ENCODE results near the gene CLEC18A.
"Not testable (repeated sequence)": the region's sequence is repeated elsewhere in the genome, so short reads cannot be mapped to it uniquely, and the experiment has no call there.

Gene CLEC18A

DNA sequence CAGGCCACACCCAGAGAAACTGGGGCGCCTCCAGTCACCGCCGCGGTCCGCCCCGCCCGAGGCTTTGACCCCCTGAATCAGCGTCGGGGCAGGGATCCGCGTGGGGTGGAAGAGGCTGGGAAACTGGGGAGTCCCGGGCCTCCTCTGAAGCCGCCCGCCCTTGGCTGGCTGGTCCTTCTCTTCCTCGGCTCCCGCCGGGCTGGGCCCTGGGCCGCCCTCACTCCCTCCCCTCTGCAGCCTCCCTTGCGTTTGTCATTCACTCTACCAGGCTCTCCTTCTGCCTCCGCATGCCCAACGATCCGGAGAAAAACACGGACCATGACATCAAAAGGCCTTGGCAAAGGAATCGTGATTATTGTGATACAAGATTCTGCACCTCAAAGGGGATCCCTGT, 14.5 kb downstream of the CLEC18A start:
- not testable (repeated sequence) for H3K27me3 Mint-ChIP-seq, H3K4me1 Mint-ChIP-seq, H3K9me3 Mint-ChIP-seq, H3K4me3 Mint-ChIP-seq, H3K36me3 Mint-ChIP-seq, H3K27ac Mint-ChIP-seq

DNA sequence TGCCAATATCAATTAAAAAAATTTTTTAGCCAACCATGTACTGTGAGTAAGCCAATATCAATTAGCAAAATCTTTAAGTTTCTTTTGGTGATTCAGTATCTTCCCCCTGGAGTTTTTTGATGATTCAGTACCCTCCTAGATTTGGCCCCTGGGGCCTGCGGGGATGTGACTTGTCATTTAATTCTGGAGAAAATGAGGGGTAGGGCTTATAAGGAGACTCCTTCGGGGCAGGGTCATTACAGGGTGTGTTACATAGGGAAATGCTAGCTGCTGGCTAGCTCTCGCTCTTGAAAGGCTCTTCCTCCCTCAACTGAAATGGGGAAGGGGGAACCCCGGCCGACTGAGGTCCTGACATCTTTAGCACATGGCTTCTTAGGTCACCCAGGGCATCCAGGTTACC, 16.6 kb downstream of the CLEC18A start:
- not testable (repeated sequence) for H3K27ac Mint-ChIP-seq, H3K27me3 Mint-ChIP-seq, H3K9me3 Mint-ChIP-seq, H3K4me3 Mint-ChIP-seq, H3K4me1 Mint-ChIP-seq, H3K36me3 Mint-ChIP-seq

DNA sequence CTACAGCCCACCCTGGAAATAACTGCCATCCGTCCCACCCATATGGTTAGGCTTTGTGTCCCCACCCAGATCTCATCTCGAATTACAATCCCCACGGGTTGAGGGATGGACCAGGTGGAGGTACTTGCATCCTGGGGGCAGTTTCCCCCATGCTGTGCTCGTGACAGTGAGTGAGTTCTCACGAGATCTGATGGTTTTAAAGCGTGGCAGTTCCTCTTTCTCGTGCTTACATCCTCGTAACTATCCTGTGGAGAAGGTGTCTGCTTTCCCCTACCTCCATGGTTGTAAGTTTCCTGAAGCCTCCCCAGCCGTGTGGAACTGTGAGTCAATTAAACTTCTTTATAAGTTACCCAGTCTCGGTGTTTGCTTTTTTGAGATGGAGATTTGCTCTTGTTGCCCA, 17.0 kb downstream of the CLEC18A start:
- not testable (repeated sequence) for H3K36me3 Mint-ChIP-seq, H3K9me3 Mint-ChIP-seq, H3K27ac Mint-ChIP-seq, H3K27me3 Mint-ChIP-seq, H3K4me1 Mint-ChIP-seq, H3K4me3 Mint-ChIP-seq

DNA sequence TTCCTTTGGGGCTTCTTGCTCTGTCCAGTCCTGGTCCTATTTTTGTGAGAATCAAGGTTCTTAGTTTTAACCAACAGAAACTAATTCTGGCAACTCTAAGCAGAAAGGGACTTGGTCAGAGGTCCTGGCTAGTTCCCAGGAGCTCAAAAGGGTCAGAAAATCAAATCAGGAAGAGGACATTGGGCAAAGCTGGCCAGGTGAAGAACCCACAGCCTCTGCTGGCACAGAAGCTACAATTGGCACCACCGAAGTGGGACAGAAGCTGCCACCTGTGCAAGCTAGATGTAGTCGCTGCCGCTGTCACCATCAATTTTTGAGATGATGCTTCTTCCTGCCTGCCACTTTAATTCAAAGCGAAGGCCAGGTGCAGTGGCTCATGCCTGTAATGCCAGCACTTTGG, 18.5 kb downstream of the CLEC18A start:
- H3K9me3 Mint-ChIP-seq, H3K4me3 Mint-ChIP-seq, H3K4me1 Mint-ChIP-seq, H3K27ac Mint-ChIP-seq, H3K27me3 Mint-ChIP-seq, H3K36me3 Mint-ChIP-seq: not testable (repeated sequence)

DNA sequence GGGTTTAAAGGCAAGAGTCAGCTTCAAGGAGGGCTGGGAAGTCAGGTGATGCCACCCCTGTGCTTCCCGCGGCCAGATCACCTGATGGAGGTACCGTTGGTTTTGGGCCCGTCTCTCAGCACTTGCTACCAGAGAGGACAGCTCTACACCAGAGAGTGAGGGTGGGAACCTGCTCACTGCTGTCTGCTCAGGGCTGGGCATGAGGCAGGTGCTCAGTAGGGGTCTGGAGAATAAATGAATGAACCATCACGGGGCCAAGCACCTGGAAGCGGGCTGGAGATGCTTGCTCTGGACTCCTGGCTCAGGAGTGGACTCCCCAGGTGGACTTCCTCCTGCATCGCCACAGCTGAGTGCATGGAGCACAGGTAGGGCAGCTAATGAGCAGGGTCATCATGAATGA, 21.0 kb downstream of the CLEC18A start:
- not testable (repeated sequence) for H3K36me3 Mint-ChIP-seq, H3K27ac Mint-ChIP-seq, H3K27me3 Mint-ChIP-seq

DNA sequence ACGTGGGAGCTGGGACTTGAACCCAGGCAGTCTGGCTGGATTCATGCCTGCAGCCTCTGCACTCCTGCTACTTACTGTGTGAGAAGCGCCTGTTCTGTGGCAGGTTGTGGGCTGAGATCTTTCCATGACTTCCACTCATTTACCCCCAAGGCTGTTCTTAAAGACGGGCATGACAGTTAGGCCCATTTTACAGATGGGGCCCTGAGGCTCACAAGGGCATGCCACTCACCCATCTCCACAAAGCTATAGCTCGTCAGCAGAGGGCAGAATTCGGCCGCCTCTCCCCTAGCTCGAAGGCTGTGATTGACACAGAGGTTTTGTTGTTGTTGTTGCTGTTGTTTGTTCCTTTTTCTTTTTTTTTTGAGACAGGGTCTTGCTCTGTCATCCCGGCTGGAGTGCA, 21.8 kb downstream of the CLEC18A start:
- H3K36me3 Mint-ChIP-seq, H3K27ac Mint-ChIP-seq, H3K4me1 Mint-ChIP-seq, H3K27me3 Mint-ChIP-seq, H3K4me3 Mint-ChIP-seq, H3K9me3 Mint-ChIP-seq: not testable (repeated sequence)

More for the DNA sequence above, 21.0 kb downstream of the CLEC18A start:
- H3K4me1 Mint-ChIP-seq, H3K9me3 Mint-ChIP-seq, H3K4me3 Mint-ChIP-seq: not testable (repeated sequence)

DNA sequence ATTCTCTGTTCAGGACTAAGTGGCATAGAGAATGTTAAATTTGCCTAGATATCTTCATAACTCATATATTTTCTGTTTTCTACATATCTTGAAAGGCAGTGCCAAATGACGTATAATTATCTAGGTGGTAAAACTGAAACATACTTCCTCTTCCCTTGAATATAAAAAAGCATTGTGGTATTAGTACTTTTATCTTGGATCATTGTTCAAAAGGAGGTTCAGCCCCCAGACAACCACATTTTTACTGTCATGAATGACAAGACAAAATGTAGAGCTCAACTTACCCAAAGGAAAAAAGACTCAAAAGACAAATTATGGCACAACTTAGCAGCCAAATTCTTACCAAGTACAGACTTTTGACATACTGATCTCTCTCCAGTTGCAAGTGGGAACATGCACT, 34.1 kb downstream of the CLEC18A start:
- H3K9me3 Mint-ChIP-seq, H3K27me3 Mint-ChIP-seq, H3K27ac Mint-ChIP-seq, H3K36me3 Mint-ChIP-seq, H3K4me1 Mint-ChIP-seq, H3K4me3 Mint-ChIP-seq: not testable (repeated sequence)

DNA sequence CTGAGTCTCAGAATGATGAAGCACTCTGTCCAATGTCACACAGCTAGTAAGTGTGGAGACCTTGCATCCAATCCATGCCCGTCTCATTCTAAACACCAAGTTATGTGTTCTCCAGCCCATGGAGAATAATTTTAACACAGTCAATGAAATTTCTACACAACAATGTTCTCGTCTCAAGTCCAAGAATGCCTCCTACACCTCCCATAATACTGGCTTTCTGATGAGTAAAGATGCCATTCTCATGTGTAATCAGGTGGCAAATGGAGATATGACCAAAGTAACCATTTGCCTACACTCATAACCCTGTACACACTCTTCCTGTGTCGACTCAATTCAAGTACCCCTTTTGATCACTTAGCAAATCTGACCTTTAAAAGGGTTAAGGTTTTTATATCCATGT, 46.8 kb downstream of the CLEC18A start:
- H3K36me3 Mint-ChIP-seq, H3K9me3 Mint-ChIP-seq, H3K4me3 Mint-ChIP-seq, H3K27me3 Mint-ChIP-seq, H3K4me1 Mint-ChIP-seq, H3K27ac Mint-ChIP-seq: not testable (repeated sequence)

DNA sequence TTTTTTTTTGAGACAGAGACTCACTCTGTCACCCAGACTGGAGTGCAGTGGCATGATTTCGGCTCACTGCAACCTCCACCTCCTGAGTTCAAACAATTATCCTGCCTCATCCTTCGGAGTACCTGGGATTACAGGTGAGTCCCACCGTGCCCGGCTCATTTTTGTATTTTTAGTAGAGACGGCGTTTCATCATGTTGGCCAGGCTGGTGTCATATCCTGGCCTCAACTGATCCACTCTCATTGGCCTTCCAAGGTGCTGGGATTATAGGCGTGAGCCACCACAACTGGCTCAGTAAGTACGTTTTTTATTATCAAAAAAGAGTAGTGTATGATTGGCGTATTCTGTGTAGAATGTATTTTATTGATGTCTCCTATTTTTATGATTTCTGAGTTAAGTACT, 48.7 kb downstream of the CLEC18A start:
- not testable (repeated sequence) for H3K36me3 Mint-ChIP-seq, H3K4me3 Mint-ChIP-seq, H3K27me3 Mint-ChIP-seq, H3K27ac Mint-ChIP-seq, H3K9me3 Mint-ChIP-seq, H3K4me1 Mint-ChIP-seq

DNA sequence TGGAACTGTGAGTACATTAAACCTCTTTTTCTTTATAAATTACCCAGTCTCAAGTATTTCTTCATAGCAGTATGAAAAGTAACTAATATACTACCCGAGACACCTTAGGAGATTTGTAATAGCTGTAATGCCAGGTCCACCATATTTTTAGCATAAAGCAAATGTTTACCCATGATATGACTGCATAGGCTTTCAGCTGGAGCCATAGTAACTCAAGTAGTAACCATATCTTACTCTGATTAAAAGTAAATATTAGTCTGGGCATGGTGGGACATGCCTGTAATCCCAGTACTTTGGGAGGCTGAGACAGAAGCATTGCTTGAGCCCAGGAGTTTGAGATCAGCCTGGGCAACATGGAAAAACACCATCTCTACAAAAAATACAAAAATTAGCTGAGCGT, 52.4 kb downstream of the CLEC18A start:
- not testable (repeated sequence) for H3K4me3 Mint-ChIP-seq, H3K27me3 Mint-ChIP-seq, H3K4me1 Mint-ChIP-seq, H3K27ac Mint-ChIP-seq, H3K36me3 Mint-ChIP-seq, H3K9me3 Mint-ChIP-seq

DNA sequence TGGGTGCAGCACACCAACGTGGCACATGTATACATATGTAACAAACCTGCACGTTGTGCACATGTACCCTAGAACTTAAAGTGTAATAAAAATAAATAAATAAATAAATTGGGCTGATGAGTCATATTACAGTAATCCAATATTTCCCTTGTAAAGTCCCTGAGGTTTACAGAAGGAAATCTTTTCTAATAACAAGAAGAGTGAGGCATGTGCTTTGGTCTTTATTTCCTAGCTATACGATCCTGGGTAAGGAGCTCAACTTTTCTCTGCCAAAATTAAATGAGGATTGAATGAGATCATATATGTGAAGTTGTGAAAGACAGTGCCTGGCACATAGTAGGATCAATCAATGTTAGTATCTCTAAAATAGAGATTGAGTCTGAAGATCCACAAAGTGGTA, 57.5 kb downstream of the CLEC18A start:
- H3K4me1 Mint-ChIP-seq, H3K9me3 Mint-ChIP-seq, H3K4me3 Mint-ChIP-seq, H3K36me3 Mint-ChIP-seq, H3K27ac Mint-ChIP-seq, H3K27me3 Mint-ChIP-seq: not testable (repeated sequence)

DNA sequence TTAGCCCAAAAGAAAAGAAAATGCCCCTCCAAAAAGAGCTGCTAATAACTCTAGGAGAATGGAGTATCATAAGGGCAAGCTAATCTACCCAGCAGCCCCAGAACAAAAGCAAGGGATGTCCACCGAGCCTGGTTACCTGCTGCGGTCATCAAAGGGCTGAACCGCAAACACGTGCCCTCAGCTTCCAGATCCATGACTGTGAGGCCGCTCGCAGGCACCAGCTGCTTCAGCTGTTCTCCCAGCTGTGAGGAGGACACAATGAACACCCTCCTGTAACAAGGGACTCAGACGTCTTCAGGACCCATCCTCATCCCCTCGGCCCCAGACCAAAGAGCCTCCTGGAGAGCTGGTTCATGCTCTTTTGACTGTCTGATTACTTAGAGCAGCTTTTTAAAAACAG, 59.5 kb downstream of the CLEC18A start:
- H3K36me3 Mint-ChIP-seq = not testable (repeated sequence)

DNA sequence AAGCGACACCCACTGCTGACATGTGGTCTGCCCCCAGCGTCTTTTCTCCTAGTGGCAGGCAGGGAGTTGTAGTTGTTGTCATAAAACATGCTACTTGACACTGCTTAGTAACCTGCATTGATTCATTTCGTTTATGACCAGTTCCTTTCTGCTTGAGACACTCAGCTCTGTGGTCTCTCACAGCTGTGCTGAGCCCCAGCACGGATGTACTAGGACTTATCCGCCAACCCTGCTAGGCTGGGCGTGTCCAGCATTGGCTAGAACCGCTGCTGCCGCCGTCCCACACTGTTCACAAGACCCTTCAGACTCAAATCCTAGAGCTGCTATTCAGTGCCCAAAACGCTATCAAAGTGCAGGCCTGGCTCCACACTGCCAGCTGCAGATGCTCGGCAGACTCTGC, 60.0 kb downstream of the CLEC18A start:
- H3K36me3 Mint-ChIP-seq, H3K4me1 Mint-ChIP-seq, H3K27me3 Mint-ChIP-seq, H3K4me3 Mint-ChIP-seq, H3K9me3 Mint-ChIP-seq, H3K27ac Mint-ChIP-seq: not testable (repeated sequence)

More for the DNA sequence above, 59.5 kb downstream of the CLEC18A start:
- H3K9me3 Mint-ChIP-seq, H3K27me3 Mint-ChIP-seq, H3K4me1 Mint-ChIP-seq, H3K27ac Mint-ChIP-seq, H3K4me3 Mint-ChIP-seq: not testable (repeated sequence)

DNA sequence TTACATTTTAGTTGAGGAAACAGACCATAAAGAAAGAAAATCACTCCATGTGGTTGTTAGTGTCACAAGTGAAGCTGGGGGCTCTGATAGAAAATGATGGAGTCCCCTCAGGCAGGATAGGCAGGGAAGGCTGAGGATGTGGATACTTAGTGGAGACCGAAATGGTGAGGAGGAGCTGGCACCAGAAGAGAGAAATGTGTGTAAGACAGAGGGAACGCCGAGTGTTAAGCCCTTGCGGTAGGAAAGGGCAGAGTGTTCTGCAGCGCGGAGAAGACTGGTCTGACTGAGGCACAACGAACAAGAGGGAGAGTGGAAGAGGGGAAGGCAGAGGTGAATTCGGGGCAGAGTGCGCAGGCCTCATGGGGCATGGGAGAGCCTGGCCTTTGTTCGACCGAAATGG, 61.2 kb downstream of the CLEC18A start:
- not testable (repeated sequence) for H3K4me1 Mint-ChIP-seq, H3K27me3 Mint-ChIP-seq, H3K4me3 Mint-ChIP-seq, H3K9me3 Mint-ChIP-seq
- Mint-ChIP-seq H3K36me3 (peaks cover 12% of the 10 kb centered on the region), H3K27ac (peak overlapping the region; percentile 43)

DNA sequence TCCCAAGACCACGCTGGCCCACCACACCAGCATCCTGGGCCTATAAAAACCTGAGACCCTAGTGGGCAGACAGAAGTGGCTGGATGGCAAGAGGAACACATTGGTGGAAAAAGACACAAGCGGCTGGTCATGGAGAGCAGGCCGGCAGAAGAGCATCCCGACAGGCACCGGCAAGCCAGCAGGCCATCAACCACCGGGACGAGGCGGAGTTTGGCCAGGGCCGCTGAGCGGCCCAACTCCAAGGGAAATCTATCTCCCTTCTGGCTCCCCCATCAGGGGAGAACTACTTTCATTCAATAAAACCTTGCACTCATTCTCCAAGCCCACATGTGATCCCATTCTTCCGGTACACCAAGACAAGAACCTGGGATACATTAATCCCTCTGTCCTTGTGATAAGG, 61.8 kb downstream of the CLEC18A start:
- H3K36me3 Mint-ChIP-seq = peaks cover 12% of the 10 kb centered on the region
- H3K9me3 Mint-ChIP-seq, H3K4me1 Mint-ChIP-seq, H3K27me3 Mint-ChIP-seq, H3K4me3 Mint-ChIP-seq, H3K27ac Mint-ChIP-seq: not testable (repeated sequence)
